Progenitor cell of endocrine pancreas (in vitro differentiated cells): ENCODE measurements around the gene GRK5. TPM values are rescaled to one million over a fixed set of nuclear protein-coding genes. Genes with fewer than 3 reads are reported as not detected.
A peak's percentile ranks its signal among the peaks of the same experiment; 100 is the strongest.

Source experiments
- DNase-seq: peaks from one replicate; pipeline ENCODE4 v3.0.0; 2021; ENCODE audit warnings: low spot score; ENCODE audit not compliant: unreplicated experiment
- H3K27ac Mint-ChIP-seq: 2 replicates; pipeline ENCODE4 v1.8.0; 2021; ENCODE audit warnings: mild to moderate bottlenecking, moderate library complexity, mixed read lengths
- H3K27me3 Mint-ChIP-seq: 2 replicates; pipeline ENCODE4 v1.8.0; 2021; ENCODE audit warnings: mixed read lengths
- H3K36me3 Mint-ChIP-seq: 2 replicates; pipeline ENCODE4 v1.8.0; 2022; ENCODE audit warnings: mixed read lengths; ENCODE audit not compliant: insufficient read depth
- H3K4me1 Mint-ChIP-seq: 2 replicates; pipeline ENCODE4 v1.8.0; 2021; ENCODE audit warnings: low read depth, mixed read lengths
- H3K4me3 Mint-ChIP-seq: 2 replicates; pipeline ENCODE4 v1.8.0; 2021; ENCODE audit warnings: low read depth, mild to moderate bottlenecking, moderate library complexity, mixed read lengths
- H3K9me3 Mint-ChIP-seq: 2 replicates; pipeline ENCODE4 v1.8.0; 2021; ENCODE audit warnings: low read depth, mixed read lengths
- CTCF ChIP-seq: fragments of 200-600 bp; sonication (generic); IDR thresholded peaks from one replicate; pipeline ENCODE4 v1.5.0; 2021; ENCODE audit warnings: antibody characterized with exemption, mild to moderate bottlenecking; ENCODE audit not compliant: unreplicated experiment
- total RNA-seq: library from RNA; stranded (reverse); gene quantifications from 2 replicates; pipeline ENCODE4 v1.2.1, GENCODE V29; 2021

The GRK5 gene
- total RNA-seq, 1 donor from 2014 or later: 21.6 TPM

- H3K36me3 Mint-ChIP-seq: peaks cover 1% of the 10 kb centered on the region
- H3K4me3 Mint-ChIP-seq: no peak overlapping the region
- no peak overlapping the region for H3K27ac Mint-ChIP-seq
- peaks cover 11% of the 10 kb centered on the region for H3K9me3 Mint-ChIP-seq
- no peak for DNase-seq
- peaks cover 21% of the 10 kb centered on the region for H3K27me3 Mint-ChIP-seq
- no peak for TF ChIP-seq CTCF
- H3K4me1 Mint-ChIP-seq: peaks cover 2% of the 10 kb centered on the region
Observed at GRCh38 chr10:119466076-119466475, 258.7 kb downstream of the GRK5 start.

GRCh38 chr10:119466655-119467054 is 259.3 kb downstream of the GRK5 start:
- no peak for DNase-seq
- TF ChIP-seq CTCF: no peak
- peaks cover 2% of the 10 kb centered on the region for H3K4me1 Mint-ChIP-seq
- H3K4me3 Mint-ChIP-seq: no peak overlapping the region
- peaks cover 1% of the 10 kb centered on the region for H3K36me3 Mint-ChIP-seq
- no peak overlapping the region for H3K27ac Mint-ChIP-seq
- H3K27me3 Mint-ChIP-seq: peaks cover 26% of the 10 kb centered on the region
- H3K9me3 Mint-ChIP-seq: peaks cover 11% of the 10 kb centered on the region

GRCh38 chr10:119468542-119469324 is 261.4 kb downstream of the GRK5 start:
- Mint-ChIP-seq H3K36me3 (no peaks in the 10 kb centered on the region), H3K4me1 (no peaks in the 10 kb centered on the region), H3K27me3 (peaks cover 21% of the 10 kb centered on the region), H3K4me3 (no peak overlapping the region), H3K9me3 (peaks cover under 1% of the 10 kb centered on the region), H3K27ac (peak overlapping the region; percentile 37)
- no peak for DNase-seq
- TF ChIP-seq CTCF: no peak

- no peak for TF ChIP-seq CTCF
- H3K4me1 Mint-ChIP-seq: no peaks in the 10 kb centered on the region
- no peak for DNase-seq
- peaks cover 4% of the 10 kb centered on the region for H3K9me3 Mint-ChIP-seq
- no peaks in the 10 kb centered on the region for H3K36me3 Mint-ChIP-seq
- H3K27ac Mint-ChIP-seq: no peak overlapping the region
- H3K27me3 Mint-ChIP-seq: peaks cover 24% of the 10 kb centered on the region
- no peak overlapping the region for H3K4me3 Mint-ChIP-seq
Observed at GRCh38 chr10:119469325-119469707, 261.9 kb downstream of the GRK5 start.

- Mint-ChIP-seq H3K36me3 (no peaks in the 10 kb centered on the region), H3K9me3 (peaks cover 4% of the 10 kb centered on the region), H3K4me1 (no peaks in the 10 kb centered on the region), H3K27me3 (peaks cover 23% of the 10 kb centered on the region), H3K27ac (no peak overlapping the region), H3K4me3 (no peak overlapping the region)
- no peak for DNase-seq
- TF ChIP-seq CTCF: no peak
Observed at GRCh38 chr10:119469846-119470245, 262.5 kb downstream of the GRK5 start.
